Activated naive CD8-positive, alpha-beta T cell treated with anti-CD3 and anti-CD28 coated beads, Interleukin-2, amount 50 U/mL, for 24 hours (primary cell): Measurements from ENCODE around the gene LRPAP1.

Source experiments
- ATAC-seq: fragments of 150-1000 bp; cut with Tn5 transposase; one replicate; pipeline ENCODE4 v1.10.0; 2021
- DNase-seq: peaks from one replicate; pipeline ENCODE4 v3.0.0; 2021
- H3K27ac Mint-ChIP-seq: one replicate; pipeline ENCODE4 v1.8.0; 2021; ENCODE audit warnings: mild to moderate bottlenecking, mixed read lengths
- H3K27me3 Mint-ChIP-seq: one replicate; pipeline ENCODE4 v1.8.0; 2021; ENCODE audit warnings: mixed read lengths
- H3K36me3 Mint-ChIP-seq: one replicate; pipeline ENCODE4 v1.8.0; 2021; ENCODE audit warnings: low read depth, mixed read lengths
- H3K4me1 Mint-ChIP-seq: one replicate; pipeline ENCODE4 v1.8.0; 2021; ENCODE audit warnings: mixed read lengths
- H3K4me3 Mint-ChIP-seq: one replicate; pipeline ENCODE4 v1.8.0; 2021; ENCODE audit warnings: mild to moderate bottlenecking, moderate library complexity, mixed read lengths
- H3K9me3 Mint-ChIP-seq: one replicate; pipeline ENCODE4 v1.8.0; 2021; ENCODE audit warnings: mixed read lengths

Gene LRPAP1

GRCh38 chr4:3469386-3470243 is 62.6 kb downstream of the LRPAP1 start:
- Mint-ChIP-seq H3K27ac (no peak overlapping the region), H3K27me3 (peaks cover 7% of the 10 kb centered on the region), H3K4me3 (no peak overlapping the region), H3K36me3 (no peaks in the 10 kb centered on the region), H3K4me1 (no peaks in the 10 kb centered on the region), H3K9me3 (no peaks in the 10 kb centered on the region)
- DNase-seq (no peak), ATAC-seq (no peak)

GRCh38 chr4:3468804-3469203 is 63.4 kb downstream of the LRPAP1 start:
- Mint-ChIP-seq H3K27me3 (peaks cover 9% of the 10 kb centered on the region), H3K27ac (no peak overlapping the region), H3K36me3 (no peaks in the 10 kb centered on the region), H3K9me3 (no peaks in the 10 kb centered on the region), H3K4me1 (no peaks in the 10 kb centered on the region), H3K4me3 (no peak overlapping the region)
- ATAC-seq: no peak
- no peak for DNase-seq

- H3K27ac Mint-ChIP-seq: no peak overlapping the region
- H3K36me3 Mint-ChIP-seq: no peaks in the 10 kb centered on the region
- no peak overlapping the region for H3K4me3 Mint-ChIP-seq
- no peaks in the 10 kb centered on the region for H3K4me1 Mint-ChIP-seq
- DNase-seq (no peak), ATAC-seq (no peak)
- no peaks in the 10 kb centered on the region for H3K9me3 Mint-ChIP-seq
- H3K27me3 Mint-ChIP-seq: peaks cover 9% of the 10 kb centered on the region
These were observed 64.1 kb downstream of the LRPAP1 start for GRCh38 chr4:3468154-3468553.

GRCh38 chr4:3467601-3468031 is 64.6 kb downstream of the LRPAP1 start:
- Mint-ChIP-seq H3K36me3 (no peaks in the 10 kb centered on the region), H3K9me3 (no peaks in the 10 kb centered on the region), H3K27ac (no peak overlapping the region), H3K27me3 (peaks cover 11% of the 10 kb centered on the region), H3K4me3 (no peak overlapping the region), H3K4me1 (no peaks in the 10 kb centered on the region)
- ATAC-seq: no peak
- DNase-seq: no peak

DNA sequence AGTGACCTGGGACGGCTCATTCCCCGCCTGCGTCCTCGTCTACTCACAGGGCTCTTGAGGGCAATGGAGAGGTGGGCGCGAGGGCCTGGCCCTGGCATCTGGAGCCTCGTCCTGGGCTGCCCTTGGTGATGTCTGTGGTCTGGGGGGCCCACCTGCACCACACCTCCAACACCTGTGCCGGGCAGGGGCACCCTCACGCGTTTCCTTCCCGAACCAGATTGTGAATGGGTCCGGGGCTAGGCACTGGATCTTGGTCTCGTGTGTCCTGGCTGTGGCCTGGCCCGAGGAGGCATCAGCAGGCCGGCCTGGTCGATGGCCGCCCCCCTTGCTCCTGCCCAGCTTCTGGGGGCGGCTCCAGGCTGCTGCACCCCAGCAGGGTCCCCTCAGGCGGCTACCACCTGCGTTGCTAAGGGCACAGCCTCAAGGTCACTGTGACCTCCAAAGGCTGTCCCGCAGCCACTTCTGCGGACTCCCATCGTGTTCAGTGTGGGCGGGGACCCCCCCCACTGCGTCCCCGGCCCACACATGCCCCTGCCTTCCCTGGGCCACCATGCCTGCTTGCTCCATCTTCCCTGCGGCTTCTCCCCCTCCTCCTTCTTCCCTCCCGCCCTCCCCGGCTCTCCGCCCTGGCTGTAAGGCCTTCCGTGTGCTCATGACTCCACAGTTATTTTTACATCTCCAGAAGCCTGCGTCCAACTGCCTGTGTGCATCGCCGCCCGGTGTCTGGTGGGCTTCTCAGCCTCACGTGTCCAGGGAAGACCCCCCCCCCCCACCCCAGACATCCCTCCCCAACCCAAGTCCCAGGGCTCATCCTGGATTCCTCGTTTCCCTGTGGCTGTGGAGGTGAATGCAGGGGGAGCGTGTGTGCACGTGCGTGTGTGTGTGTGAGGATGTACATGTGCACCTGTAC is 65.3 kb downstream of the LRPAP1 start:
- Mint-ChIP-seq H3K27ac (no peak overlapping the region), H3K9me3 (no peaks in the 10 kb centered on the region), H3K36me3 (no peaks in the 10 kb centered on the region), H3K4me3 (no peak overlapping the region), H3K4me1 (no peaks in the 10 kb centered on the region), H3K27me3 (peaks cover 16% of the 10 kb centered on the region)
- DNase-seq (no peak), ATAC-seq (no peak)

DNA sequence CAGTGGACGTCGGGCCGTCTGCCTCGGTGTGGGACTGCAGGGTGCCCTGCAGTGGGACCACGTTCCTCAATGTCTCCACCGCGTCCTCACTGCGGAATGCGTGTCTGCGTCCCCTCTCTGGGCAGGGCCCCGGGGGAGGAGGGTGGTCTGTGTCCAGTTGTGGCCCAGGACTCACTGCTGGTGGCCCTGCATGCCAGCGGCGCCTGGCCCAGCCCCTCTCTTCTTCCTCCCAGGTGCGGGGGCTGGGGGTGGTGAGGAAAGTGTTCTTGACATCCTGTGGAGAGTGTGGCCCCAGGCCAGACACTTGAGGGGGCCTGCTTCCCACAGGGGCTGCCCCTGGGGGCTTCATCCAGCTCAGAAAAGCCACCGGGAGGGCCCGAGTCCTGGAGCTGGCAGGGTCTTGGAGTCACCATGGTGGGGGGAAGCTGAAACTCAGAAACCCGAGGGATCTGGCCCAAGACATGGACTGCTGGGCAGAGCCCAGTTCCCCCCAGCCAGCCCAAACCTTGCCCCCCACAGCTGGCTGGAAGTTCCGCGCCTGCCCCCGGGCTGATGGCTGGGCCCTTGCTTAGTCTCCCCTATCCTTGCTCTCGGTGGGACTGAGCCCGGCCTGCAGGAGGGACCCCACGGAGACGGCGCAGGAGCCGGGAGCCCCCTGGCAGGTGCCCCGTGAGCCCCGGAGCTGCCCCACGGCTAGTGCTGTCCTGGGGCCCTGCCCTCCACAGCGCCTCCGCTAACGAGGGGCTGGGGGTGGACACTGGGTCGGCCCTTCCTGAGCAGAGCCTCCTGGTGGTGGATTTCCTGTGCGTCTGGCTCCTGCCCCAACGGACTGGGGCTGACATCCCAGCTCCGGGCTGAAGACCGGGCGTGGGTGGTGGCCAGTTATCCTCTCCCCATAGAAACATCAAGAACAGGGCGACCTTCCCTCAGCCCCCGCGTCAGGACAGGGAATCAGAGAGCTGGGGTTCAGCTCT is 66.2 kb downstream of the LRPAP1 start:
- Mint-ChIP-seq H3K4me3 (no peak overlapping the region), H3K27me3 (peaks cover 17% of the 10 kb centered on the region), H3K9me3 (no peaks in the 10 kb centered on the region), H3K4me1 (no peaks in the 10 kb centered on the region), H3K27ac (no peak overlapping the region), H3K36me3 (no peaks in the 10 kb centered on the region)
- DNase-seq (no peak), ATAC-seq (no peak)

DNA sequence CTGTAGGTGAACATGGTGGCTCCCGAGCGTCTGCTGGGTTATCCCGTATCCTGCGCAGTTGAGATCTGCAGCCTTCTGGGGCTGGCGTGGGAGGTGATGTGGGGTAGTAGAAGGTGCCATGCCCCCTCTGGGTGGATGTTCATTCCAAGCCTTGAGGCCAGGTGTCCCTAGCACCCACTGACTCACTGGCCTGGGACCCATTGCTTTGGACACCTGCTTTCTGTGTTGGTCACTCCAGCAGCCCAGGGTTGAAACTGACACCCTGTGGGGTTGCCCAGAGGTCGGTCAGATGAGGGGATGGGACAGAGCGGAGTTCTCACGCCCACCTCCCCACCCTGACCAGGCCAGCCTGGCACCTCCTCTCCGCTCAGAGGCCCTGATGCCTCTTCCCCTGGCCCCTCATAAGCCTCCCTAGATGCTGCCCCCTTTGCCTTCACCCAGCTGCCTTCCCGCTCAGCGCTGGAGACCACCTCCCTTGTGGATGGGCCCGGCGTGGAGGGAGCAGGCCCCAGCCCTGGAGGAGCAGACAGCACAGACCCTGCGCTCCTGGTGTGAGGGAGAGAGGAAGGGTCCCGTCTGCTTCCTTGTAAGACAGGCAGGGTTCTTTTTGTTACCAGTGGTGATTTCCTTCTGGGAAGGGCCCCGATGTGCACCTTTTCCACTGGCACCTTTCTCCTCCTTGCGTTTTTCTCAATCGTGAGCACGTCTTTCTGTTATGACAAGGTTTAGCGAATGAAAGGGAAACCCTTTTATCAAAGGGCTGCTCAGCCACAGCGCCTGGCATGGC is 67.1 kb downstream of the LRPAP1 start:
- Mint-ChIP-seq H3K4me1 (no peaks in the 10 kb centered on the region), H3K27me3 (peaks cover 18% of the 10 kb centered on the region), H3K27ac (no peak overlapping the region), H3K4me3 (no peak overlapping the region), H3K9me3 (no peaks in the 10 kb centered on the region), H3K36me3 (no peaks in the 10 kb centered on the region)
- ATAC-seq: no peak
- DNase-seq: no peak

DNA sequence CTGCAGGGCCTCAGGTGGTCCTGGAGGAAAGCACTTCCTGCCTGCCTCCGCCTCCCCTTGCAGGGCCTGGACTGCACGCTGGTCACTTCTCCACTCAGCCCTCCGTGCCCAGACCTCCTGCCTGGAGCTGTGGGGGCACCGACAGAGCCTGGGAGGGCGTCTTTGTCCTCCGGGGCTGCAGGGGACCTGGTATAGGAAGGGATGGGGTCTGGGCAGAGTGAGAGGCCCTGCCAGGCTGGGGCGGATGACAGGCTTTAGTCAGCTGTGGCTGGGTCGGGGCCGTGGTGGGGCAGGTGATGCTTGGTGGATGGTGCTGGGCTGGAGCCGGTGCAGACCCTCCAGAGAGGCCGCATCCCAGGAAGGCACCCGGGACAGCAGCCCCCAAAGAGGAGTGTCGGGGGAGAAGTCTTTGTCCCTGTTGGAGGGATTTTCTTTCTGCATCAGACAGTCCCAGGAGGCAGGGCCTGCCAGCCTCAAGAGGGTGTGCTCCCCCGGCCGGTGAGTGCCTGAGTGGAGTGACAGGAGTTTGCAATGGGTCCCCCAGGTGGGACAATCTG is 67.8 kb downstream of the LRPAP1 start:
- Mint-ChIP-seq H3K27ac (no peak overlapping the region), H3K4me1 (no peaks in the 10 kb centered on the region), H3K36me3 (no peaks in the 10 kb centered on the region), H3K4me3 (no peak overlapping the region), H3K27me3 (peaks cover 19% of the 10 kb centered on the region), H3K9me3 (no peaks in the 10 kb centered on the region)
- DNase-seq (no peak), ATAC-seq (no peak)

DNA sequence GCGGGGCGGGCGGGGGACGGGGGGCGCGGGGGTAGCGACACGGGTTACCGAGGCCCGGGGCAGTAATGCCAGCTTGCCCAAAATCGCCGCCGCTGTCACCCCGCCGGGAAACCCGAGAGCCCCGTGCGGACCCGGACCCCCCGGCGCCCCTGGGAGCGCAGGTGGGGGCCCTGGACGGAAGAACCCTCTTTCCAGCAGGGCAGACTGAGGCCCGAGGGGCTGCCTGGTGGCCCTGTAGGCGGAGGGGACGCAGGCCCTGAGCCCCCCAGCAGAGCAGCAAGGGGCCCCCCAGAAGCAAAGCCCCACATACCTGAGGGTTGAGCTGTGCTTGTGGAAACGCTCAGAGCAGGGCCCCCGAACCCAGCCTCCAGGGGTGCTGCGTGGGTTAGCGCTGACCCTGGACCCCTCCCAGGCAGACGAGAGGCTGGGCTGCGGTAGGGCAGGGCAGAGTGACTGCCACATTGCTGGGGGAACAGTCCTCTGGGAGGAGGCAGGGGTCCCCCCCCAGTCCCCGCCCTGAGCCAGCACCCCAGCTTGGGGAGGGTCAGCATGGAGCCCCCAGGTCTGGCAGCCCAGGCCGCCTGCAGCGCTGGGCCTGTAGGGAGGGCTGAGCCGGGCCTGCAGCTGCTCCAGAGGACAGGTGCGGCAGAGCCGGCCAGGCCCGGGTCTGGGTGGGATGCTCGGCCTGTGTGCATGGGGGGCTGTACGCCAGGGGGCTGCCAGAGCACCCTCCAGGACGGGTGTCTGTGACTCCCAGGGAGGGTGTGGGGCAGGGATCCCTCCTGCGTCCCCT is 68.5 kb downstream of the LRPAP1 start:
- H3K4me1 Mint-ChIP-seq: no peaks in the 10 kb centered on the region
- no peak overlapping the region for H3K4me3 Mint-ChIP-seq
- H3K9me3 Mint-ChIP-seq: no peaks in the 10 kb centered on the region
- no peak overlapping the region for H3K27ac Mint-ChIP-seq
- DNase-seq: no peak
- no peak for ATAC-seq
- H3K36me3 Mint-ChIP-seq: no peaks in the 10 kb centered on the region
- H3K27me3 Mint-ChIP-seq: peaks cover 19% of the 10 kb centered on the region

DNA sequence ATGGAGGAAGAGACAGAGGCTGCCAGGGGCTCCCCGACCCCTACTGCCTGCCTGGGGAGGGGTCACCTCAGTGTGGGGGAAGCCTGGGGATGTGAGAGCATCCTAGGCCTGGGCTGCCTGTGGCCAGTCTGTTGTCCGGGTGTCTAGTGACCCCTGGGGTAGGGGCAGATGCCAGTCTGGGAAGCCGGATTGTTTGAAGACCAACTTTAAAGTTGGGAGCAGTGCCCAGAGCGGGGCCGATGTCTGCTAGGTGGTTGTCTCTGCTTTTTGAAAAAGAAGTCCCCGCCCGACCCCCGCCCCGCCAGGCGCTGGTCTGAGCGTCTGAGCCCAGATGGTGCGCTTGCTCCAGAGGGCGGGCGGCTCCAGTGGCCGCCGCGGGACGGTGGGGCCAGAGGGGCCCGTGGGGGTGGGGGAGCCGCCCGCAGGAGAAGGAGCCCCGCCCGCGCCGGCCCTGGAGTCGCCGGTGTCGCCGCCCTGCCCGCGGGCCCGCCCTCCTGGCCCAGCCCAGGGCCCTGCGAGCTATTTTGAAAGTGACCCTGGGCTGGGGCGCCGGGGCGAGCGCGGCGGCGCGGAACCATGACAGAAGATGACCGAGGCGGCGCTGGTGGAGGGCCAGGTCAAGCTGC is 69.3 kb downstream of the LRPAP1 start, which contains the start of gene DOK7:
TSS of gene DOK7 (plus strand) at position 517 of the 626 bp plus-strand sequence. CDS start at position 587, 70 bp downstream.
- no peaks in the 10 kb centered on the region for H3K4me1 Mint-ChIP-seq

GRCh38 chr4:3462321-3462789 is 69.9 kb downstream of the LRPAP1 start:
- no peaks in the 10 kb centered on the region for H3K9me3 Mint-ChIP-seq
- H3K36me3 Mint-ChIP-seq: no peaks in the 10 kb centered on the region
- DNase-seq (no peak), ATAC-seq (no peak)
- H3K4me1 Mint-ChIP-seq: no peaks in the 10 kb centered on the region
- peaks cover 19% of the 10 kb centered on the region for H3K27me3 Mint-ChIP-seq
- H3K4me3 Mint-ChIP-seq: no peak overlapping the region
- no peak overlapping the region for H3K27ac Mint-ChIP-seq

More for the DNA sequence above, 69.3 kb downstream of the LRPAP1 start, which contains the start of gene DOK7:
- DNase-seq (no peak), ATAC-seq (no peak)
- Mint-ChIP-seq H3K27me3 (peaks cover 19% of the 10 kb centered on the region), H3K9me3 (no peaks in the 10 kb centered on the region), H3K36me3 (no peaks in the 10 kb centered on the region), H3K4me3 (no peak within 1 kb of the TSS), H3K27ac (no peak within 1 kb of the TSS)
